Measurements from ENCODE around the gene ZNRD2.

Gene ZNRD2

DNA sequence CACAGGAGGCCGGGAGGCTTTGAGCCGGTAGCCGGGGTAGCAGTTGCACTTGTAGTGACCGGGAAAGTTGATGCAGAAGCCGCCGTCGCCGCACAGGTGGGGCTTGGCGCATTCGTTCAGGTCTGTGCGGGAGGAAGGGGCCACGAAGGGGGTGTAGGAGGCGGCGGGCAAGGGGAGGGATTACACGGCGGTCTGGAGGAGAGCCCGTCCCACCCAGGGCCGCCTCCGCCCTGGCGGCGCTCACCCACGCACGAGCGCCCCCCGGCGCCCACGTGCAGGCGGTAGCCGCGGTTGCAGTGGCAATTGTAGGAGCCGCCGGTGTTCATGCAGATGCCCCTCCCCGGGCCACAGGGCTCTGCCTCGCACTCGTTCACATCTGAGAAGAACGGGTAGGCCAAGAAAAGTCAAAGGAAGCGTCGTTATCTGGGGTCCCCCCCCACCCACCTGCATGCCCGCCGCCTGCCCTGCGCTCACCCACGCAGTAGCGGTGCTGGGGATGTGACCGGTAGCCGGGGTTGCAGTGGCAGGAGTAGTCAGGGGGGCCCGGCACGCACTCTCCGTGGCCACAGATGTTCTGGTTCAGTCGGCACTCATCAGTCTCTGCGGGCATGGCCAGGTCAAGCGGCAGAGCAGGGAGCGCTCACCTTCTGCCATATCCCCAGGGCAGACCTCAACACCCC is 22.7 kb upstream of the ZNRD2 start:
- TF ChIP-seq ZNF274 (IDR thresholded peaks at IDR 0.05; ENCODE audit: low read depth, low read length) (no peak), YY1 (IDR thresholded peaks at IDR 0.05; ENCODE audit: insufficient read depth, insufficient read length) (no peak), SUZ12 (IDR thresholded peaks at IDR 0.05; ENCODE audit: extremely low read depth, insufficient read depth, insufficient read length) (no peak)
- no peak overlapping the region for H3K4me3 ChIP-seq (ENCODE audit: insufficient read length, low read depth)
- DNase-seq (ENCODE audit: low read depth, low spot score) = no peak
- peaks cover 21% of the 10 kb centered on the region for H3K4me1 ChIP-seq (ENCODE audit: insufficient read depth, insufficient read length)
- no peaks in the 10 kb centered on the region for H3K36me3 ChIP-seq (ENCODE audit: insufficient read depth, insufficient read length, low read length)
- no peaks in the 10 kb centered on the region for H3K9me3 ChIP-seq (ENCODE audit: insufficient read depth, low read length)
- H3K9ac ChIP-seq (ENCODE audit: insufficient read length, low read depth) = no peak overlapping the region
- peaks cover 22% of the 10 kb centered on the region for H3K27me3 ChIP-seq (ENCODE audit: insufficient read depth, insufficient read length)

DNA sequence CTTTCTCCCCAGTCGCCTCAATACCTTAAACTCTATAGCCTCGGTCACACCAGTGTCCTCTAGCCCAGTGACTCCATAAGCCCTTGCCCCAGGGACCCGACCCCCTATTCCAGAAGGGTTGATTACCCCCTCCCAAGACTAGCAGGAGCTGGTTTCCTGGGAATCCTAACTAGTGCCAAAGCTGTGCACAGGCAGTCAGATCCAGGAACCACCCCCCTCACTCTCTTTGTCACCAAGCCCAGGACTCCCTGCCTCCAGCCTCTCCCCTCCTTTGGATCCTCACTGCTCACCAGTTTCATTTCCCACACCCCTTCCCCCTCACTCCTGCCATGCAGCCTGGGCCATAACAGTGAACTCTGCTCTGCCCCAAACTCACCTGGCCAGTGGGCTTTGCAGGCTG is 21.9 kb upstream of the ZNRD2 start:
- Histone ChIP-seq H3K27me3 (ENCODE audit: insufficient read depth, insufficient read length) (peaks cover 22% of the 10 kb centered on the region), H3K4me3 (ENCODE audit: insufficient read length, low read depth) (no peak overlapping the region), H3K36me3 (ENCODE audit: insufficient read depth, insufficient read length, low read length) (no peaks in the 10 kb centered on the region), H3K9ac (ENCODE audit: insufficient read length, low read depth) (peak overlapping the region; percentile 6), H3K9me3 (ENCODE audit: insufficient read depth, low read length) (no peaks in the 10 kb centered on the region), H3K4me1 (ENCODE audit: insufficient read depth, insufficient read length) (peaks cover 27% of the 10 kb centered on the region)
- TF ChIP-seq YY1 (IDR thresholded peaks at IDR 0.05; ENCODE audit: insufficient read depth, insufficient read length) (no peak), ZNF274 (IDR thresholded peaks at IDR 0.05; ENCODE audit: low read depth, low read length) (no peak), SUZ12 (IDR thresholded peaks at IDR 0.05; ENCODE audit: extremely low read depth, insufficient read depth, insufficient read length) (no peak)
- DNase-seq (ENCODE audit: low read depth, low spot score) = no peak

GRCh38 chr11:65549096-65549495 is 21.2 kb upstream of the ZNRD2 start:
- H3K9ac ChIP-seq (ENCODE audit: insufficient read length, low read depth) = no peak overlapping the region
- H3K27me3 ChIP-seq (ENCODE audit: insufficient read depth, insufficient read length) = peaks cover 22% of the 10 kb centered on the region
- H3K4me3 ChIP-seq (ENCODE audit: insufficient read length, low read depth) = no peak overlapping the region
- peaks cover 32% of the 10 kb centered on the region for H3K4me1 ChIP-seq (ENCODE audit: insufficient read depth, insufficient read length)
- no peak for DNase-seq (ENCODE audit: low read depth, low spot score)
- TF ChIP-seq SUZ12 (IDR thresholded peaks at IDR 0.05; ENCODE audit: extremely low read depth, insufficient read depth, insufficient read length) = no peak
- no peak for TF ChIP-seq YY1 (IDR thresholded peaks at IDR 0.05; ENCODE audit: insufficient read depth, insufficient read length)
- TF ChIP-seq ZNF274 (IDR thresholded peaks at IDR 0.05; ENCODE audit: low read depth, low read length) = no peak
- H3K36me3 ChIP-seq (ENCODE audit: insufficient read depth, insufficient read length, low read length) = no peaks in the 10 kb centered on the region
- no peaks in the 10 kb centered on the region for H3K9me3 ChIP-seq (ENCODE audit: insufficient read depth, low read length)

DNA sequence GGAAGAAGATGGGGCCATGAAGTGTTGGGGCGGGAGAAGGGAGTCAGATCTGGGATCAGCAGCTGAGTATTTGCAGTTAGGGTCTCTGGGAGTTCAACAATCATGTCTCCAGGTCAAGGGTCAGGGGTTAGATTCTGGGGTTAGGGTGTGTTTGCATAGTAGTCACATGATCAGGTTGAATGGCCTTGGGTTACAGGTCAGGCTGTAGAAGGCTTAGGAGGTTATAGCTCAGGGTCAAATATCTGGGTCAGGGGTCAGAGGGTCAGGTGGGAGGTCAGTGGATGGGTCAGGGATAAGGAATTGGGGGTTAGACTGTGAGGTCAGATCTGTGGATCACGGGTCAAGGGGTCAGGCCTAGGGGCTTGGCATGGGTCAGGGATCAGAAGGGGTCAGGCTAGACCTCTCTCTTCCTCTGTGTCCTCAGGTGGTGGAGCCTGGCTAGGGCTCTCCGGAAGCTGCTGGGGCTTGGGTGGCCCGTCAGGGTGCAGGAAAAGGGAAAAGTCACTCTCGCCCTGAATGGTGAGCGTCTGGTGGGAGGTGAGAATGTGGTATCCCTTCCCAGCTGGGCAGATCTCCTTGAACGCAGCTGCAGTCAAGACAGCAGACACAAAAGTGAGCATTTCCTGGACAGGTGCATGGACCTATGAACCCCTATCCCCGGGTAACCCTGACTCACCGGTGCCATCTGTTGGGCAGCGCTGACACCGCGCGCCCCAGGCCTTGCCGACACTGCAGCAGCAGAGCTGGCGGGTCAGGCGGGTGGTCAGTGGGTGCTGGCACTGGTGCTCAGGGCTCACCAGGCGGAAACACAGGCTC is 18.5 kb upstream of the ZNRD2 start:
- Histone ChIP-seq H3K4me3 (ENCODE audit: insufficient read length, low read depth) (no peak overlapping the region), H3K9me3 (ENCODE audit: insufficient read depth, low read length) (no peaks in the 10 kb centered on the region), H3K4me1 (ENCODE audit: insufficient read depth, insufficient read length) (peaks cover 45% of the 10 kb centered on the region), H3K9ac (ENCODE audit: insufficient read length, low read depth) (peak overlapping the region; percentile 37), H3K36me3 (ENCODE audit: insufficient read depth, insufficient read length, low read length) (no peaks in the 10 kb centered on the region), H3K27me3 (ENCODE audit: insufficient read depth, insufficient read length) (peaks cover 2% of the 10 kb centered on the region)
- no peak for TF ChIP-seq YY1 (IDR thresholded peaks at IDR 0.05; ENCODE audit: insufficient read depth, insufficient read length)
- no peak for TF ChIP-seq ZNF274 (IDR thresholded peaks at IDR 0.05; ENCODE audit: low read depth, low read length)
- TF ChIP-seq SUZ12 (IDR thresholded peaks at IDR 0.05; ENCODE audit: extremely low read depth, insufficient read depth, insufficient read length) = no peak
- DNase-seq (ENCODE audit: low read depth, low spot score) = no peak

DNA sequence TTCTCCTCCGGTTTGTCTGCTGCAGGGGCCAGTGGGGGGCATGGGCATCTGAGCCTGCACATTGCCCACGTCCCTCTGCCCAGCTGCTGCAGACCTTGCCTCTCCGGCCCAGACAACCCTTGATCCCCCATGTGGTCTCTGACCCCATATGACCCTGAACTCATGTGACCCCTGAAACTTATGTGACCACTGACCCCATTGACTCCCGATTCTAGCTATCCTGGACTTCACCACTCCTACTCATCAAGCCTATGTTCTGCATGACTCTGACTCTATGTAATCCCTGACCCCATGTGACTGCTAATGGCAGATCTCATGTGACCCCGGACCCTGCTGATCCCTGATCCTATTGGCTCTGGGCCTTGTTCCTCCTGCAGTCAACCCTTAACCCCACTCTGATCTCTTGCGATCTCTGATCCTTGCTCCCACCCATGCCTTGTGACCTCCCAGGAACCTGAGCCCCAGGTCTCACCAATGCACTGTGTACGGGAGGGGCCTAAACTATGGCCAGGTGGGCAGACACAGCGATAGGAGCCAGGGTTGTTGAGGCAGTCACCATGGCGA is 17.8 kb upstream of the ZNRD2 start:
- Histone ChIP-seq H3K9ac (ENCODE audit: insufficient read length, low read depth) (peak overlapping the region; percentile 37), H3K36me3 (ENCODE audit: insufficient read depth, insufficient read length, low read length) (no peaks in the 10 kb centered on the region), H3K9me3 (ENCODE audit: insufficient read depth, low read length) (no peaks in the 10 kb centered on the region), H3K27me3 (ENCODE audit: insufficient read depth, insufficient read length) (peaks cover 2% of the 10 kb centered on the region), H3K4me1 (ENCODE audit: insufficient read depth, insufficient read length) (peaks cover 45% of the 10 kb centered on the region), H3K4me3 (ENCODE audit: insufficient read length, low read depth) (no peak overlapping the region)
- TF ChIP-seq ZNF274 (IDR thresholded peaks at IDR 0.05; ENCODE audit: low read depth, low read length) = no peak
- TF ChIP-seq YY1 (IDR thresholded peaks at IDR 0.05; ENCODE audit: insufficient read depth, insufficient read length) = no peak
- TF ChIP-seq SUZ12 (IDR thresholded peaks at IDR 0.05; ENCODE audit: extremely low read depth, insufficient read depth, insufficient read length) = no peak
- no peak for DNase-seq (ENCODE audit: low read depth, low spot score)

GRCh38 chr11:65553301-65554001 is 16.8 kb upstream of the ZNRD2 start:
- peaks cover 2% of the 10 kb centered on the region for H3K27me3 ChIP-seq (ENCODE audit: insufficient read depth, insufficient read length)
- H3K9me3 ChIP-seq (ENCODE audit: insufficient read depth, low read length) = no peaks in the 10 kb centered on the region
- DNase-seq (ENCODE audit: low read depth, low spot score) = no peak
- H3K9ac ChIP-seq (ENCODE audit: insufficient read length, low read depth) = peak overlapping the region; percentile 57
- H3K36me3 ChIP-seq (ENCODE audit: insufficient read depth, insufficient read length, low read length) = no peaks in the 10 kb centered on the region
- H3K4me3 ChIP-seq (ENCODE audit: insufficient read length, low read depth) = no peak overlapping the region
- H3K4me1 ChIP-seq (ENCODE audit: insufficient read depth, insufficient read length) = peaks cover 43% of the 10 kb centered on the region
- TF ChIP-seq YY1 (IDR thresholded peaks at IDR 0.05; ENCODE audit: insufficient read depth, insufficient read length) (no peak), SUZ12 (IDR thresholded peaks at IDR 0.05; ENCODE audit: extremely low read depth, insufficient read depth, insufficient read length) (no peak), ZNF274 (IDR thresholded peaks at IDR 0.05; ENCODE audit: low read depth, low read length) (no peak)
